NT2/D1 (cell line): Measurements from ENCODE around the gene UBR2.

Experiments used
- SUZ12 ChIP-seq: IDR thresholded peaks from 2 replicates; pipeline ENCODE4 v1.6.1; 2011; ENCODE audit not compliant: insufficient read length, insufficient read depth; ENCODE audit errors: extremely low read depth
- YY1 ChIP-seq: IDR thresholded peaks from 2 replicates; pipeline ENCODE4 v1.6.1; 2011; ENCODE audit not compliant: insufficient read length, insufficient read depth
- ZNF274 ChIP-seq: IDR thresholded peaks from 2 replicates; pipeline ENCODE4 v1.6.1; 2011; ENCODE audit warnings: mild to moderate bottlenecking, low read depth, low read length

DNA sequence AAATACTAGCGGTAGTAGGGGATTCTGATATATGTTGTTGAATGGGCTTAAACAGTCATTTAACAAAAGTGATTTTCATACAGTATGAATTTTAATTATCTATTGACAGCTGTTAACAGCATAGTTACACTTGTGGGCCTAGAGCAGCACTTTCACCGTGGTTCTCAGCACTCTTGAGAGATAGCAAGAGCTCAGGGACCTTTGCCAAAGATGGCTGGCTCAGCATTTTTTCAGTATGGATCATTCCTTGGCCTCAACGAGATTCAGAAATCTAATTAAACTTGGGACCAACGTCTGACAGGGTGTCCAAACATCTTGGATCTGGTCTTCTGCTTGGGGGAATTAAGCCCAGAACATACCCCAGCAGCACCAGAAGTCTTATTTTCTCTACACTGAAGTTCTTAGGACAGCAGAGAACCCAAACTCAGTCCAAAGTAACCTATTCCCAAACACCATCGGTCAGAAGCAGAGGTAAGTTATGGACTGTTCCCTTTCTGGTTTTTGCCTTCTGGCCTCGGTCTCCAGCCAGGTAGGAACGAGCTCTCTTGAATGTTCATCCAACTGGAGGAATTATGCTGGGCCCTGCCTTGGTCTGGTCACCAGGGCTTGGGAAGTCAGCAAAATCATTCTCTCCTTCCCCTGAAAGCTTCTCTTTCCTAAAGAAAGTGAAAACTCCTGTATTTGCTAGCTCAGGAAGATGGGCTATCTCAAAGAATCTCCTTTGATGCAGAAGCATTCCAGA is 132.9 kb downstream of the UBR2 start:
- no peak for TF ChIP-seq YY1
- TF ChIP-seq ZNF274 = no peak
- no peak for TF ChIP-seq SUZ12
